Glutamatergic neuron (in vitro differentiated cells): ENCODE results near the gene SLC35E1. TPM values are rescaled to one million over a fixed set of nuclear protein-coding genes. Genes with fewer than 3 reads are reported as not detected.

Experiments
- DNase-seq: peaks from one replicate; pipeline ENCODE4 v3.0.0; 2022
- H3K27ac Mint-ChIP-seq: one replicate; pipeline ENCODE4 v1.8.0; 2020; ENCODE audit warnings: mild to moderate bottlenecking, mixed read lengths, inconsistent platforms; ENCODE audit not compliant: unreplicated experiment
- H3K27me3 Mint-ChIP-seq: one replicate; pipeline ENCODE4 v1.8.0; 2020; ENCODE audit warnings: mild to moderate bottlenecking, moderate library complexity, mixed read lengths, inconsistent platforms; ENCODE audit not compliant: unreplicated experiment
- H3K36me3 Mint-ChIP-seq: one replicate; pipeline ENCODE4 v1.8.0; 2020; ENCODE audit warnings: mild to moderate bottlenecking, mixed read lengths, inconsistent platforms; ENCODE audit not compliant: unreplicated experiment
- H3K4me1 Mint-ChIP-seq: one replicate; pipeline ENCODE4 v1.8.0; 2020; ENCODE audit warnings: mild to moderate bottlenecking, low read depth, mixed read lengths, inconsistent platforms; ENCODE audit not compliant: unreplicated experiment
- H3K4me3 Mint-ChIP-seq: one replicate; pipeline ENCODE4 v1.8.0; 2020; ENCODE audit warnings: mild to moderate bottlenecking, mixed read lengths, inconsistent platforms; ENCODE audit not compliant: unreplicated experiment
- H3K9me3 Mint-ChIP-seq: one replicate; pipeline ENCODE4 v1.8.0; 2020; ENCODE audit warnings: mild to moderate bottlenecking, moderate library complexity, mixed read lengths, inconsistent platforms; ENCODE audit not compliant: unreplicated experiment
- total RNA-seq: library from RNA; stranded (reverse); fragmentation: NEBNext Ultra II Directional; extraction: Animal tissue kit (Norgen Biotek cat#: 25700); gene quantifications from one replicate; pipeline ENCODE4 v1.2.1, GENCODE V29; 2021; ENCODE audit not compliant: unreplicated experiment
- TF ChIP-seq, protein P1 (sequence below): fragments of 200-600 bp; sonication (generic); IDR thresholded peaks from one replicate; pipeline ENCODE4 v1.5.0; 2021; ENCODE audit not compliant: partially characterized antibody, unreplicated experiment

SLC35E1 gene
- total RNA-seq, 1 donor from 2014 or later: 31.9 TPM

DNA sequence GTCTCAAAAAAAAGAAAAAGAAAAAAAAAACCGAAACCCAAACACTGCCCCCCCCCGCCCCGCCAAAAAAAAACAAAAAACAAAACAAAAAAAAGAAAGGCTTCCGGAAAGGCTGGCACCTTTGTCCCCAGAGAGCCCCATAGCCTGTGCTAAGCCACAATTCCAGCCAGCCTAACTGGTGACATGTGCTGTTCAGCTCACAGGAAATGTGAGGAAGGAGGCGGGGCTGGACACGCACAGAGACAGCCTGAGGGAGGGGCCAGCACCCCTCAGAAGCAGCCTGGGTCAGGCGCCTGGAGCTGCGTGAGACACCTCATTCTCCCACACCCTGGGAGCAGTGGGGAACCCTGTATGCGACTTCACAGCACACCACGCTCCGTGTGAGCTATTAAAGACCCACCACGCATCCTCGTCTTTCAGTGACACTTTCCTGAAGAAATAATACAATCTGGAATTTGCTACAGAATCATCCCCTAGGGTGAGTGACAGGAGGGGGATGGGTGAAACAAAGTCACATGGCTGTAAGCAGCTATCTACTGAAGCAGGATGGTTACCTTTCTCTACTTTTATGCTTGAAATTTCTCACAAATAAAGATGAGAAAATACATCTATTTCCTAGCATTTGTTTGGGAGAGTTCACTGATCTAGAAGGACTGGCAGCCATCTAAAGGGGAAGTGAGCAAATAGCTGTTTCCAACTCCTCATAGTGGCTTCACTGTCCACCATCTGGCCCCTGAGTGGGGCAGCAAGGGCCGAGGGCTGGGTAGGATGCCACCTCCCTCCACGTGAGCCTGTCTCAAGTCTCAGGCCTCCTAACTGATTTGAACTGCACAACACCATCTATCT, 12.3 kb upstream of the SLC35E1 start:
- H3K9me3 Mint-ChIP-seq: peaks cover 14% of the 10 kb centered on the region
- H3K27ac Mint-ChIP-seq: peak overlapping the region; percentile 94
- H3K4me1 Mint-ChIP-seq: peaks cover 62% of the 10 kb centered on the region
- H3K36me3 Mint-ChIP-seq: no peaks in the 10 kb centered on the region
- TF ChIP-seq, protein P1, sequence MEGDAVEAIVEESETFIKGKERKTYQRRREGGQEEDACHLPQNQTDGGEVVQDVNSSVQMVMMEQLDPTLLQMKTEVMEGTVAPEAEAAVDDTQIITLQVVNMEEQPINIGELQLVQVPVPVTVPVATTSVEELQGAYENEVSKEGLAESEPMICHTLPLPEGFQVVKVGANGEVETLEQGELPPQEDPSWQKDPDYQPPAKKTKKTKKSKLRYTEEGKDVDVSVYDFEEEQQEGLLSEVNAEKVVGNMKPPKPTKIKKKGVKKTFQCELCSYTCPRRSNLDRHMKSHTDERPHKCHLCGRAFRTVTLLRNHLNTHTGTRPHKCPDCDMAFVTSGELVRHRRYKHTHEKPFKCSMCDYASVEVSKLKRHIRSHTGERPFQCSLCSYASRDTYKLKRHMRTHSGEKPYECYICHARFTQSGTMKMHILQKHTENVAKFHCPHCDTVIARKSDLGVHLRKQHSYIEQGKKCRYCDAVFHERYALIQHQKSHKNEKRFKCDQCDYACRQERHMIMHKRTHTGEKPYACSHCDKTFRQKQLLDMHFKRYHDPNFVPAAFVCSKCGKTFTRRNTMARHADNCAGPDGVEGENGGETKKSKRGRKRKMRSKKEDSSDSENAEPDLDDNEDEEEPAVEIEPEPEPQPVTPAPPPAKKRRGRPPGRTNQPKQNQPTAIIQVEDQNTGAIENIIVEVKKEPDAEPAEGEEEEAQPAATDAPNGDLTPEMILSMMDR: no peak
- H3K4me3 Mint-ChIP-seq: peak overlapping the region; percentile 80
- DNase-seq: peak; percentile 87
- H3K27me3 Mint-ChIP-seq: peaks cover 3% of the 10 kb centered on the region

DNA sequence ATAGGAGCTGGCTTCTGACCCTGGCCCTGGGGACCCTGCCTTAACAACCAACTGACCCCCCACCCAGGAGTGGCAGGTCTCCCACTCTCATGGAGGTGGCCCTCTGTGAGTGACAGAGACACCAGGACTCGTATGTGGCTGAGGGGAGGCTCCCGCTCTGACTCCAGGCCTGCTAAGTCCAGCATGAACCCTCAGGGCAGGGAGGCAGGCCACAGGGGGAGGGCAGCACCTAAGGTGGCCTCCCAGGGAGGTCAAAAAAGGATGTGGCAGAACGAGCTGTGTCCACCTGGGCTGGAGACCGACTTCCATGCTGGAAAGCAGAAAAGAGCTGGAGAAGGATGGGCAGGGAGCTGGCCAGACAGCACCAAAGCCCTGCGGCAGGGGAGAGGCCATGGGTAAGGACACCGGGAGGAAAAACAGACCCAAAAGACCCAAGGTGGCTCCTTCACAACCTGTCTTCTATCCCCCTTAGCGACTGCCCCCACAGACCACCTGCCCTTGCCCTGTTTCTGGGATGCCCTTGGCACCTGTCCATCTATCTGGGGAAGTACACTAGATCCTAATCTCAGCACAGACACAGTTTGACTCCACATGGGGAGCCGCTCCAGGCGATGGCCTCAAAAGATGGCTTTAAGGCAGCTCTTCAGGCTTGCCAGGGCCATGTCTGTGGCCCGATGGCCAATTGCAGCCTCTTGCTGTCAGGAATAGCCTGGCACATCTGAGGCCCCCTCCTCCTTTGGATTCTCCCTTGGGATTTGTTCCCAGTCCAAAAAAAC, 10.5 kb upstream of the SLC35E1 start:
- Mint-ChIP-seq H3K4me1 (peaks cover 52% of the 10 kb centered on the region), H3K4me3 (no peak overlapping the region), H3K27ac (peak overlapping the region; percentile 94), H3K27me3 (peaks cover 6% of the 10 kb centered on the region), H3K36me3 (no peaks in the 10 kb centered on the region), H3K9me3 (peaks cover 11% of the 10 kb centered on the region)
- no peak for DNase-seq
- TF ChIP-seq, protein P1: no peak

DNA sequence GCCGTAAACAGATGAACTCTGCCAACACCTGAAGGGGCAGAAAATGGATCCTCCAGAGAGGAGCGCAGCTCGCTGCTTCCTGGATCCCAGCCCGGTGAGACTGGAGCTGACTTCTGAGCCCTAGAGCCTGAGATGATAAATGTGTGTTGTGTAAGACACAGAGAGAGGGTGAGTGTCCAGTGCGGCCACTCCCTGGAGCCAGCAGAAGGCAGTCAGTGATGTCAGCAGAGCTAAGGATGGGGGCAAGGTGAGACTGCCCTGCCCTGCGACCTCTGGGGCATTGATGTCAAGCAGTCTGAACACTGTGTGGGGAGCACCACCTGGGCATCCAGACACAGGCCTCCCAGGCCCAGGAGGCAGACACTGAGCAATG, 9.7 kb upstream of the SLC35E1 start:
- peaks cover 11% of the 10 kb centered on the region for H3K9me3 Mint-ChIP-seq
- peaks cover 50% of the 10 kb centered on the region for H3K4me1 Mint-ChIP-seq
- H3K36me3 Mint-ChIP-seq: no peaks in the 10 kb centered on the region
- H3K27me3 Mint-ChIP-seq: peaks cover 6% of the 10 kb centered on the region
- no peak for DNase-seq
- TF ChIP-seq, protein P1: no peak
- peak overlapping the region; percentile 43 for H3K4me3 Mint-ChIP-seq
- peak overlapping the region; percentile 12 for H3K27ac Mint-ChIP-seq

DNA sequence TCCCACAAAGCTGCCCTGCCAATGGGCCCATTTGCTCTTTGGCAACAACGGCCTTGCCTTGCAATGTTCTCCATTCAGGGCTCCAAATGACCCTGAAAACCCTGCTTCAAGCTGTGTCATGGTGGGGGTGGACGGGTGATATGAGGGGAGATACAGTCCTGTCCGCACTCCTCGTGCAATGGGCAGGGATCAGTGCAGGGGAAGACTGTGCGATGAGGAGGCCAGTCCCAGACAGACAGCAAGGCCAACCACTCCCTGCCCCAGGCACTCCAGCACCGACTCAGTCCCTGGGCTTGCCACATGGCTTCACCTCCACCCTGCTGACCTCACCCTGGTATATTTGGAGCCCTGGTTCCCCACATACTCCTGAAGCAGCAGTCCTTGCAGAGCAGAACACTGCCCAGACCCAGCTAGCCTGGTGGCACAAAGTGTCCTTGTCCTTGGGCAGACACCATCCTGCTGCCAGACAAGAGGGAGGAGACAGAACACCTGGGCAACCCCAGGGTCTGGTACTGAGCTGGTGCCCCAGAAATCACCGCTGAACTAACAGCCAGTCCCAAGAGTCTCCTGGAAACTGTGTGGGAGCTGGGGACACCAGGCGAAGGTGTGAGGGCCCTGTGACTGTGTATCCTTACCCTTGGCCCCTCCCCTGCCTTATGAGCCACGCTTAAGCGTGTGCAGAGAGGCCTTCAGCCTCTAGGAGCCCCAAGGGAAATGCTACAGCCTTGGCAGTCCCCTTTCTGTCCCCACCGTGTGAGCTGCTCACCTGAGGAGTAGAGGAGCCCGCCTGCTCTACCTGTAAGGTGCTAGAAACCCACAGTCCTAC, 9.1 kb upstream of the SLC35E1 start:
- no peaks in the 10 kb centered on the region for H3K36me3 Mint-ChIP-seq
- H3K27ac Mint-ChIP-seq: peak overlapping the region; percentile 73
- TF ChIP-seq, protein P1: no peak
- H3K27me3 Mint-ChIP-seq: peaks cover 6% of the 10 kb centered on the region
- DNase-seq: no peak
- H3K4me1 Mint-ChIP-seq: peaks cover 46% of the 10 kb centered on the region
- H3K4me3 Mint-ChIP-seq: no peak overlapping the region
- H3K9me3 Mint-ChIP-seq: peaks cover 12% of the 10 kb centered on the region
